Epithelial cell of esophagus (primary cell): ENCODE results near the gene SGF29.
"Not testable (repeated sequence)": the region's sequence is repeated elsewhere in the genome, so short reads cannot be mapped to it uniquely, and the experiment has no call there.

Experiments used
- DNase-seq: peaks from one replicate; pipeline ENCODE4 v3.0.0; 2010; ENCODE audit warnings: low read depth
- H3K4me3 ChIP-seq: 2 replicates; pipeline ENCODE4 v1.5.1; 2011; ENCODE audit warnings: mild to moderate bottlenecking, low read length, control low read depth
- CTCF ChIP-seq: IDR thresholded peaks from 2 replicates; pipeline ENCODE4 v1.5.1; 2011; ENCODE audit warnings: low read depth, mild to moderate bottlenecking, low read length, control low read depth, inconsistent platforms; ENCODE audit not compliant: insufficient read depth; ENCODE audit errors: missing control alignments

SGF29 gene

GRCh38 chr16:28556914-28557320 lies 3.2 kb downstream of the SGF29 start:
- H3K4me3 ChIP-seq: no peak overlapping the region
- TF ChIP-seq CTCF: no peak
- no peak for DNase-seq

- no peak for DNase-seq
- no peak for TF ChIP-seq CTCF
- H3K4me3 ChIP-seq: no peak overlapping the region
Measured at GRCh38 chr16:28558456-28558855, 4.7 kb downstream of the SGF29 start.

GRCh38 chr16:28561557-28562187 lies 8.0 kb downstream of the SGF29 start:
- no peak overlapping the region for H3K4me3 ChIP-seq
- no peak for TF ChIP-seq CTCF
- no peak for DNase-seq

GRCh38 chr16:28562199-28562598 lies 8.5 kb downstream of the SGF29 start:
- no peak for DNase-seq
- H3K4me3 ChIP-seq: no peak overlapping the region
- no peak for TF ChIP-seq CTCF

- no peak for TF ChIP-seq CTCF
- H3K4me3 ChIP-seq: no peak overlapping the region
- DNase-seq: no peak
Measured at GRCh38 chr16:28563218-28563617, 9.5 kb downstream of the SGF29 start.

GRCh38 chr16:28566233-28566925 lies 12.7 kb downstream of the SGF29 start:
- not testable (repeated sequence) for DNase-seq

GRCh38 chr16:28567292-28567691 lies 13.6 kb downstream of the SGF29 start:
- TF ChIP-seq CTCF: no peak
- no peak for DNase-seq
- H3K4me3 ChIP-seq: no peak overlapping the region

More at GRCh38 chr16:28566233-28566925, 12.7 kb downstream of the SGF29 start:
- H3K4me3 ChIP-seq: not testable (repeated sequence)
